Keratinocyte (primary cell): ENCODE results near the gene PKNOX2. TPM values are rescaled to one million over a fixed set of nuclear protein-coding genes. Genes with fewer than 3 reads are reported as not detected.

ENCODE experiments used
- DNase-seq: peaks from one replicate; pipeline ENCODE4 v3.0.0-alpha.2; 2011; ENCODE audit warnings: low read depth, missing footprints, low spot score
- FAIRE-seq: peaks from 2 replicates; lab custom pipeline; 2011; peaks lifted over from hg19 to GRCh38; lab: Jason Lieb, UNC
- H2AFZ ChIP-seq: 2 replicates; pipeline ENCODE4 v1.6.0; 2012; ENCODE audit warnings: low read length, control low read depth, inconsistent platforms; ENCODE audit not compliant: control insufficient read depth
- H3K27ac ChIP-seq: 2 replicates; pipeline ENCODE4 v1.5.1; 2011; ENCODE audit warnings: low read length; ENCODE audit not compliant: control insufficient read depth, insufficient read depth
- H3K27me3 ChIP-seq: 3 replicates; pipeline ENCODE4 v1.6.0; 2011; ENCODE audit warnings: low read length; ENCODE audit not compliant: control insufficient read depth, insufficient read depth; ENCODE audit errors: extremely low read depth
- H3K36me3 ChIP-seq, 2 experiments: 2 replicates in 1 of 2; 3 replicates in 1 of 2; pipeline ENCODE4 v1.5.1; 2011; ENCODE audit warnings: low read length in 2 of 2, mild to moderate bottlenecking in 1 of 2; ENCODE audit not compliant: control insufficient read depth in 2 of 2, insufficient read depth in 2 of 2; ENCODE audit errors: extremely low read depth in 1 of 2
- H3K4me1 ChIP-seq: 3 replicates; pipeline ENCODE4 v1.5.1; 2011; ENCODE audit warnings: low read length; ENCODE audit not compliant: control insufficient read depth, insufficient read depth; ENCODE audit errors: extremely low read depth
- H3K4me2 ChIP-seq: 3 replicates; pipeline ENCODE4 v1.6.0; 2011; ENCODE audit warnings: low read depth, low read length; ENCODE audit not compliant: control insufficient read depth, insufficient read depth; ENCODE audit errors: extremely low read depth
- H3K4me3 ChIP-seq, 3 experiments: fragments of 200-600 bp in 1 of 3; sonication (generic) in 1 of 3; 2 replicates in 2 of 3; 3 replicates in 1 of 3; pipeline ENCODE4 v1.5.1; 2011 to 2016; ENCODE audit warnings: low read length in 3 of 3, mild to moderate bottlenecking in 3 of 3, control low read depth in 2 of 3, inconsistent platforms in 1 of 3, low read depth in 1 of 3, mixed read lengths in 1 of 3, mixed run types in 1 of 3, moderate library complexity in 1 of 3; ENCODE audit not compliant: control insufficient read depth in 2 of 3, insufficient read depth in 2 of 3; ENCODE audit errors: extremely low read depth in 1 of 3
- H3K79me2 ChIP-seq: 2 replicates; pipeline ENCODE4 v1.6.0; 2012; ENCODE audit warnings: low read length; ENCODE audit not compliant: control insufficient read depth, insufficient read depth
- H3K9ac ChIP-seq: 3 replicates; pipeline ENCODE4 v1.6.0; 2011; ENCODE audit warnings: low read length; ENCODE audit not compliant: control insufficient read depth, insufficient read depth; ENCODE audit errors: extremely low read depth
- H3K9me1 ChIP-seq: 3 replicates; pipeline ENCODE4 v1.6.0; 2011; ENCODE audit warnings: low read length; ENCODE audit not compliant: control insufficient read depth, insufficient read depth; ENCODE audit errors: extremely low read depth
- H3K9me3 ChIP-seq: 2 replicates; pipeline ENCODE4 v1.5.1; 2012; ENCODE audit warnings: low read depth, low read length; ENCODE audit not compliant: control insufficient read depth
- H4K20me1 ChIP-seq: 3 replicates; pipeline ENCODE4 v1.6.0; 2011; ENCODE audit warnings: low read length; ENCODE audit not compliant: control insufficient read depth, insufficient read depth; ENCODE audit errors: extremely low read depth
- CTCF ChIP-seq, 3 experiments: IDR thresholded peaks in 1 of 3; conservative IDR thresholded peaks in 1 of 3; optimal IDR thresholded peaks in 1 of 3; 2 replicates in 2 of 3; 3 replicates in 1 of 3; pipeline versions ENCODE3 to v1.5.1; 2011; ENCODE audit warnings: low read length in 3 of 3, mild to moderate bottlenecking in 3 of 3, moderate library complexity in 2 of 3, control low read depth in 1 of 3, inconsistent platforms in 1 of 3; ENCODE audit not compliant: insufficient read depth in 2 of 3; ENCODE audit errors: extremely low read depth in 1 of 3
- EZH2 ChIP-seq: IDR thresholded peaks from one replicate; pipeline ENCODE4 v1.6.1; 2012; ENCODE audit warnings: inconsistent platforms, mild to moderate bottlenecking, low read length, moderate library complexity
- dilution Hi-C: fragments of 300-500 bp; cut with MboI; formaldehyde crosslinking; loops from one replicate; pipeline ENCODE4 v1.7.0; 2020; ENCODE audit warnings: low sequenced_read_pairs; ENCODE audit not compliant: extremely low pct_ligation_motif_present
- polyA plus RNA-seq, 5 experiments: library from polyadenylated mRNA; depleted of rRNA in 3 of 5; stranded (reverse) in 3 of 5; stranded (forward) in 1 of 5; unstranded in 1 of 5; fragments of >200 nt; gene quantifications; 1 replicate in 1 of 5; 2 replicates in 3 of 5; 3 replicates in 1 of 5; pipeline versions ENCODE4 v1.2.1 to v1.2.3, GENCODE V29; 2011 to 2012; ENCODE audit warnings: missing spikeins in 2 of 5, low read depth in 1 of 5, low replicate concordance in 1 of 5

The PKNOX2 gene
- polyA plus RNA-seq, 1 donor (not counting 4 experiments of a cell fraction or from before 2014, with no cell fraction given), result 0.05 TPM

- H2AFZ ChIP-seq, result no peak overlapping the region
- no peak for FAIRE-seq
- H3K79me2 ChIP-seq, result no peaks in the 10 kb centered on the region
- H3K4me2 ChIP-seq, result no peak overlapping the region
- dilution Hi-C loops, result no loop called here
- no peaks in the 10 kb centered on the region for H3K9me1 ChIP-seq
- H3K27ac ChIP-seq, result no peak overlapping the region
- H3K9me3 ChIP-seq, result no peaks in the 10 kb centered on the region
- H3K4me3 ChIP-seq, result no peak overlapping the region
- H4K20me1 ChIP-seq, result no peaks in the 10 kb centered on the region
- no peak for DNase-seq
- H3K36me3 ChIP-seq, result no peaks in the 10 kb centered on the region
- TF ChIP-seq EZH2, result no peak
- peak in 1 of 3 experiments; percentile 4 for TF ChIP-seq CTCF (optimal IDR thresholded peaks at IDR 0.05 in 1 of 3, IDR thresholded peaks at IDR 0.05 in 1 of 3, conservative IDR thresholded peaks at IDR 0.05 in 1 of 3; ENCODE audit: extremely low read depth in 1 of 3, insufficient read depth in 2 of 3, low read length in 3 of 3)
- H3K4me1 ChIP-seq, result no peaks in the 10 kb centered on the region
- H3K27me3 ChIP-seq, result no peaks in the 10 kb centered on the region
- H3K9ac ChIP-seq, result no peak overlapping the region
These were observed 156.0 kb downstream of the PKNOX2 start for GRCh38 chr11:125320347-125321076.

- Histone ChIP-seq H3K4me1 (no peaks in the 10 kb centered on the region), H3K27me3 (peaks cover 5% of the 10 kb centered on the region), H2AFZ (no peak overlapping the region), H3K4me2 (no peak overlapping the region), H3K9me3 (no peaks in the 10 kb centered on the region), H3K9ac (no peak overlapping the region), H3K36me3 (no peaks in the 10 kb centered on the region), H3K79me2 (no peaks in the 10 kb centered on the region), H4K20me1 (no peaks in the 10 kb centered on the region), H3K27ac (no peak overlapping the region), H3K9me1 (no peaks in the 10 kb centered on the region), H3K4me3 (no peak overlapping the region)
- TF ChIP-seq EZH2 (no peak), CTCF (optimal IDR thresholded peaks at IDR 0.05 in 1 of 3, IDR thresholded peaks at IDR 0.05 in 1 of 3, conservative IDR thresholded peaks at IDR 0.05 in 1 of 3; ENCODE audit: extremely low read depth in 1 of 3, insufficient read depth in 2 of 3, low read length in 3 of 3) (no peak)
- DNase-seq, result no peak
- dilution Hi-C loops, result no loop called here
- FAIRE-seq, result no peak
These were observed 157.7 kb downstream of the PKNOX2 start for GRCh38 chr11:125322289-125322688.
